ENCODE measurements around the gene PLCB4.

PLCB4 gene

DNA sequence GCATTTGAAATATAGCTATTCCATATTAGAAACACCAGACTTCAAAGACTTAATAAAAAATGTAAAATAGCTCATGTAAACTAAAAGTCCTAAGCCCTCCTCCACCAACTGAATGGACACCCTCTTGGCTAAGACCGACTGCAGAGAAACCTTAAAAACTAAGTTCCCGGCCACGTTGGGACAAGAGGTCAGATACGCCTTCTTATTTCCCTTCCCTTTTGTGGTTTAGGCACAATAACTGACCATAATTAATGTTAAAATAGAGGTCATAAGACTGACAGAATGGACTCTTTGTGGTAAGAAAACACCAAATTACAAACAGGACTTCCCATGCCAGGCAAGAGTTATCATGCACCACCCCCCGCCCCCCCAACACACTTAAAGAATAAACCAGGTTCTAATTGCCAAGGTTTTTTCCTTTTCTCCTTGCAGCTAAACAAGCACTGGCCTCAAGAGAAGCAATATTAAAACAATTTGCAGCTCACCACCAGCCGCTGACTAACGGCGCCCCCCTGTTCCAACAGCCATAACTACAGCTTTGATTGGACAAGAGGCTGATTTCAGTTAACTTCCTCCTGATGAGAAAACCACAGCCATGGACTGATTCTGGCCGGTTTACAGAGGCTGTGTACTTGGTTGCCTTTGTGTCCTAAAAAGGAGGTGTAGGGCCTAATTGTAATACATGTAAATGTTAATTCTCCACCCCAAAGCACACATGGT lies 434.8 kb downstream of the PLCB4 start:
- H3K27ac ChIP-seq (ENCODE audit: extremely low read depth, low read depth, low read length) = no peak overlapping the region
- H3K4me3 ChIP-seq (ENCODE audit: low read depth, low read length) = no peak overlapping the region
- no peak for TF ChIP-seq ZNF48 (tag by site-specific recombination; IDR thresholded peaks at IDR 0.05)
- H3K4me1 ChIP-seq (ENCODE audit: control insufficient read depth, insufficient read depth, low read length) = no peaks in the 10 kb centered on the region
- no peaks in the 10 kb centered on the region for H3K9me3 ChIP-seq (ENCODE audit: control insufficient read depth, insufficient read depth, low read depth, low read length)
- ChIA-PET CTCF (interaction anchor here (0.6 to 1.6 kb wide), 6 partner anchors 10 to 183 kb away, joined by 3 to 8 read pairs (median 5); no protein-coding TSS in a partner anchor), POLR2A (no interaction called here)
- H3K36me3 ChIP-seq (ENCODE audit: control insufficient read depth in 2 of 2, insufficient read depth in 1 of 2, low read length in 2 of 2) = no peaks in the 10 kb centered on the region

DNA sequence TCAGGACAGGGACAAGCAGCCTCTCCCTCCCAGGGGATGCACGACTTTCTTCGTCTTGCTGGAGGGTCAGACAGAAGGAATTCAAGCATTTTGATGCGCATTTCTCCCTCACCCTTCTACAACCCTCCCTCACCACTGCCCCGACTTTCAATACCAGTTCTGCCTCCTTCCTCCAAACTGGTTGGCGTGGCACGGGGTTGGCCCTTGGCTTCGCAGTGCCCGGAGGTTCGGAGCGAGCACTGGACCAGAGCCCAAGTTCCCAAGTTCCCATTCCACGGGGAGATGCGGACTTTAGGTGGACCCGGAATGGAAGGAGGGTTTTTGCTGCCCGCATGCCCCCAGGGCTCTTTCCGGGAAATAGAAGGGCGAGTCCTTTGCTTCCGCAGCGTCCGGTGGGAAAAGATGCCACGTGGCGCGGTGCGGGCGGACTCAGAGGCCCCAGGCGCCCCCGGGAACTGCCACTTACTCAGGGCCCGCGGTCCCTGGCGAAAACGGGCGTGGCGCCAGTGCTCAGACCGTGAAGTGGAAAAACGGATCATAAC lies 437.5 kb downstream of the PLCB4 start:
- ChIA-PET CTCF (interaction anchor here (1.3 kb wide), 1 partner anchor 8 kb away, joined by 5 read pairs; the partner anchor contains the start of gene LAMP5), POLR2A (no interaction called here)
- Histone ChIP-seq H3K27ac (ENCODE audit: extremely low read depth, low read depth, low read length) (no peak overlapping the region), H3K9me3 (ENCODE audit: control insufficient read depth, insufficient read depth, low read depth, low read length) (no peaks in the 10 kb centered on the region), H3K4me3 (ENCODE audit: low read depth, low read length) (no peak overlapping the region), H3K36me3 (ENCODE audit: control insufficient read depth in 2 of 2, insufficient read depth in 1 of 2, low read length in 2 of 2) (no peaks in the 10 kb centered on the region), H3K4me1 (ENCODE audit: control insufficient read depth, insufficient read depth, low read length) (no peaks in the 10 kb centered on the region)
- TF ChIP-seq ZNF10 (tag by site-specific recombination; IDR thresholded peaks at IDR 0.05) = no peak
- TF ChIP-seq, protein P1, sequence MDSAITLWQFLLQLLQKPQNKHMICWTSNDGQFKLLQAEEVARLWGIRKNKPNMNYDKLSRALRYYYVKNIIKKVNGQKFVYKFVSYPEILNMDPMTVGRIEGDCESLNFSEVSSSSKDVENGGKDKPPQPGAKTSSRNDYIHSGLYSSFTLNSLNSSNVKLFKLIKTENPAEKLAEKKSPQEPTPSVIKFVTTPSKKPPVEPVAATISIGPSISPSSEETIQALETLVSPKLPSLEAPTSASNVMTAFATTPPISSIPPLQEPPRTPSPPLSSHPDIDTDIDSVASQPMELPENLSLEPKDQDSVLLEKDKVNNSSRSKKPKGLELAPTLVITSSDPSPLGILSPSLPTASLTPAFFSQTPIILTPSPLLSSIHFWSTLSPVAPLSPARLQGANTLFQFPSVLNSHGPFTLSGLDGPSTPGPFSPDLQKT (IDR thresholded peaks at IDR 0.05; ENCODE audit: borderline replicate concordance, low read depth, low read length) = no peak

DNA sequence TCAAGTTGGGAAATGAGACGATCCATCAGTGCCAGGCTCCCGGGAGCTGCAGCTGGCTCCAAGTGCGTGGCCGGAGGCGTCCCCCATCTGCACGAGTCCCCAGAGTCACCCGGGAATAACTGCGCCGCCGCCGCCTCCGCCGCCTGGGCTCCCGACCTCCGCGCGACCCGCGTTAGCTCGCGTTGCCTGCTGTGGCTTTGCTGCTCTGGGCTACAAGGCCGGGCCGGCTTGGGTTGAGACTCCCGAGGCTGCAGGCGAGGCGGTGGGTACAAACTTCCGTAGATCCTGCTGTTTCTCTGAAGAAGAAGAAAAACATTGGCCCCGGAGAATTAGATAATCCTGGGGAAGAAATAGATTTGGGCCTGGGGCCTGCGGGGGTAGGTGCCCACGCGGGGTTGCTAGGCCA lies 438.1 kb downstream of the PLCB4 start:
- no peaks in the 10 kb centered on the region for H3K36me3 ChIP-seq (ENCODE audit: control insufficient read depth in 2 of 2, insufficient read depth in 1 of 2, low read length in 2 of 2)
- H3K27ac ChIP-seq (ENCODE audit: extremely low read depth, low read depth, low read length) = no peak overlapping the region
- no peaks in the 10 kb centered on the region for H3K9me3 ChIP-seq (ENCODE audit: control insufficient read depth, insufficient read depth, low read depth, low read length)
- no peaks in the 10 kb centered on the region for H3K4me1 ChIP-seq (ENCODE audit: control insufficient read depth, insufficient read depth, low read length)
- ChIA-PET POLR2A (no interaction called here), CTCF (interaction anchor here (0.6 kb wide), 1 partner anchor 19 kb away, joined by 3 read pairs; no protein-coding TSS in a partner anchor)
- no peak overlapping the region for H3K4me3 ChIP-seq (ENCODE audit: low read depth, low read length)
- no peak for TF ChIP-seq ZNF76 (tag by site-specific recombination; IDR thresholded peaks at IDR 0.05; ENCODE audit: borderline replicate concordance, low read depth)
- TF ChIP-seq, protein P2, sequence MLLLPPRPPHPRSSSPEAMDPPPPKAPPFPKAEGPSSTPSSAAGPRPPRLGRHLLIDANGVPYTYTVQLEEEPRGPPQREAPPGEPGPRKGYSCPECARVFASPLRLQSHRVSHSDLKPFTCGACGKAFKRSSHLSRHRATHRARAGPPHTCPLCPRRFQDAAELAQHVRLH (tag by site-specific recombination; IDR thresholded peaks at IDR 0.05) = no peak
- no peak for TF ChIP-seq ZBTB1 (tag by site-specific recombination; IDR thresholded peaks at IDR 0.05)
- no peak for TF ChIP-seq GFI1B (tag by site-specific recombination; IDR thresholded peaks at IDR 0.05)
- TF ChIP-seq KLF7 (tag by site-specific recombination; IDR thresholded peaks at IDR 0.05; ENCODE audit: borderline replicate concordance) = no peak
- no peak for TF ChIP-seq ZNF19 (tag by site-specific recombination; IDR thresholded peaks at IDR 0.05; ENCODE audit: low read depth)
- no peak for TF ChIP-seq ZNF132 (tag by site-specific recombination; IDR thresholded peaks at IDR 0.05; ENCODE audit: borderline replicate concordance)
- TF ChIP-seq ZNF341 (tag by site-specific recombination; IDR thresholded peaks at IDR 0.05; ENCODE audit: low read depth) = no peak
- TF ChIP-seq TRIM28 (IDR thresholded peaks at IDR 0.05; ENCODE audit: borderline replicate concordance, low read length) = no peak
- TF ChIP-seq KLF1 (tag by site-specific recombination; IDR thresholded peaks at IDR 0.05) = no peak
- no peak for TF ChIP-seq ZNF223 (tag by site-specific recombination; IDR thresholded peaks at IDR 0.05)
- TF ChIP-seq ZNF114 (tag by site-specific recombination; IDR thresholded peaks at IDR 0.05) = no peak
- no peak for TF ChIP-seq ZNF391 (tag by site-specific recombination; IDR thresholded peaks at IDR 0.05; ENCODE audit: borderline replicate concordance, low read depth)
- no peak for TF ChIP-seq ZBTB8A (tag by site-specific recombination; IDR thresholded peaks at IDR 0.05)
- TF ChIP-seq ZNF221 (tag by site-specific recombination; IDR thresholded peaks at IDR 0.05; ENCODE audit: borderline replicate concordance) = no peak
- no peak for TF ChIP-seq ZNF585B (tag by site-specific recombination; IDR thresholded peaks at IDR 0.05)
- TF ChIP-seq, protein P3, sequence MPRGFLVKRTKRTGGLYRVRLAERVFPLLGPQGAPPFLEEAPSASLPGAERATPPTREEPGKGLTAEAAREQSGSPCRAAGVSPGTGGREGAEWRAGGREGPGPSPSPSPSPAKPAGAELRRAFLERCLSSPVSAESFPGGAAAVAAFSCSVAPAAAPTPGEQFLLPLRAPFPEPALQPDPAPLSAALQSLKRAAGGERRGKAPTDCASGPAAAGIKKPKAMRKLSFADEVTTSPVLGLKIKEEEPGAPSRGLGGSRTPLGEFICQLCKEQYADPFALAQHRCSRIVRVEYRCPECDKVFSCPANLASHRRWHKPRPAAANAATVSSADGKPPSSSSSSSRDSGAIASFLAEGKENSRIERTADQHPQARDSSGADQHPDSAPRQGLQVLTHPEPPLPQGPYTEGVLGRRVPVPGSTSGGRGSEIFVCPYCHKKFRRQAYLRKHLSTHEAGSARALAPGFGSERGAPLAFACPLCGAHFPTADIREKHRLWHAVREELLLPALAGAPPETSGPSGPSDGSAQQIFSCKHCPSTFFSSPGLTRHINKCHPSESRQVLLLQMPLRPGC (tag by site-specific recombination; IDR thresholded peaks at IDR 0.05) = no peak
- TF ChIP-seq, protein P4, sequence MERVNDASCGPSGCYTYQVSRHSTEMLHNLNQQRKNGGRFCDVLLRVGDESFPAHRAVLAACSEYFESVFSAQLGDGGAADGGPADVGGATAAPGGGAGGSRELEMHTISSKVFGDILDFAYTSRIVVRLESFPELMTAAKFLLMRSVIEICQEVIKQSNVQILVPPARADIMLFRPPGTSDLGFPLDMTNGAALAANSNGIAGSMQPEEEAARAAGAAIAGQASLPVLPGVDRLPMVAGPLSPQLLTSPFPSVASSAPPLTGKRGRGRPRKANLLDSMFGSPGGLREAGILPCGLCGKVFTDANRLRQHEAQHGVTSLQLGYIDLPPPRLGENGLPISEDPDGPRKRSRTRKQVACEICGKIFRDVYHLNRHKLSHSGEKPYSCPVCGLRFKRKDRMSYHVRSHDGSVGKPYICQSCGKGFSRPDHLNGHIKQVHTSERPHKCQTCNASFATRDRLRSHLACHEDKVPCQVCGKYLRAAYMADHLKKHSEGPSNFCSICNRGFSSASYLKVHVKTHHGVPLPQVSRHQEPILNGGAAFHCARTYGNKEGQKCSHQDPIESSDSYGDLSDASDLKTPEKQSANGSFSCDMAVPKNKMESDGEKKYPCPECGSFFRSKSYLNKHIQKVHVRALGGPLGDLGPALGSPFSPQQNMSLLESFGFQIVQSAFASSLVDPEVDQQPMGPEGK (tag by site-specific recombination; IDR thresholded peaks at IDR 0.05) = no peak
- no peak for TF ChIP-seq ZNF48 (tag by site-specific recombination; IDR thresholded peaks at IDR 0.05)
- TF ChIP-seq, protein P5, sequence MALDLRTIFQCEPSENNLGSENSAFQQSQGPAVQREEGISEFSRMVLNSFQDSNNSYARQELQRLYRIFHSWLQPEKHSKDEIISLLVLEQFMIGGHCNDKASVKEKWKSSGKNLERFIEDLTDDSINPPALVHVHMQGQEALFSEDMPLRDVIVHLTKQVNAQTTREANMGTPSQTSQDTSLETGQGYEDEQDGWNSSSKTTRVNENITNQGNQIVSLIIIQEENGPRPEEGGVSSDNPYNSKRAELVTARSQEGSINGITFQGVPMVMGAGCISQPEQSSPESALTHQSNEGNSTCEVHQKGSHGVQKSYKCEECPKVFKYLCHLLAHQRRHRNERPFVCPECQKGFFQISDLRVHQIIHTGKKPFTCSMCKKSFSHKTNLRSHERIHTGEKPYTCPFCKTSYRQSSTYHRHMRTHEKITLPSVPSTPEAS (tag by site-specific recombination; IDR thresholded peaks at IDR 0.05) = no peak

Data from HEK293 (cell line).